GM12878 (cell line): Measurements from ENCODE around the gene CR1L. TPM values are rescaled to one million over a fixed set of nuclear protein-coding genes. Genes with fewer than 3 reads are reported as not detected.

Source experiments
- ATAC-seq: fragments of 200-7000 bp; cut with Tn5 transposase; 3 replicates; pipeline ENCODE4 v1.9.1; 2020; ENCODE audit warnings: mild to moderate bottlenecking, moderate library complexity
- BruUV-seq: library from RNA; stranded (reverse); fragments of 400-500 nt; replicated peaks from 2 replicates; lab custom pipeline; 2021; lab: Mats Ljungman, UMichigan
- CTCF ChIA-PET: fragments of 300-600 bp; sonication (Branson Sonifier 250); formaldehyde crosslinking; extraction: SDS; loops from one replicate; lab custom pipeline; 2021; ENCODE audit warnings: inconsistent platforms; lab: Yijun Ruan, JAX
- POLR2A ChIA-PET: fragments of 350-600 bp; formaldehyde crosslinking; extraction: SDS; loops from one replicate; lab custom pipeline; 2021; ENCODE audit warnings: inconsistent platforms; lab: Charles Lee
- RAD21 ChIA-PET: fragments of 300-600 bp; sonication (Branson Sonifier 250); formaldehyde crosslinking; loops from one replicate; lab custom pipeline; 2023; ENCODE audit warnings: antibody characterized with exemption; ENCODE audit not compliant: unreplicated experiment; lab: Charles Lee
- SMC1A ChIA-PET: fragments of 300-600 bp; sonication (Branson Sonifier 250); formaldehyde crosslinking; loops from one replicate; lab custom pipeline; 2023; ENCODE audit not compliant: unreplicated experiment, uncharacterized antibody; lab: Charles Lee
- DNase-seq: peaks from one replicate; pipeline ENCODE4 v3.0.0-alpha.2; 2011; ENCODE audit warnings: low read depth, low spot score
- FAIRE-seq: peaks from 3 replicates; lab custom pipeline; 2011; peaks lifted over from hg19 to GRCh38; lab: Jason Lieb, UNC
- H2AFZ ChIP-seq: 2 replicates; pipeline ENCODE4 v1.6.0; 2011; ENCODE audit warnings: low read depth, low read length, control low read depth; ENCODE audit not compliant: control insufficient read depth
- H3K27ac ChIP-seq: 2 replicates; pipeline ENCODE4 v1.5.1; 2011; ENCODE audit warnings: control low read depth; ENCODE audit not compliant: control insufficient read depth, insufficient read depth
- H3K27me3 ChIP-seq, 2 experiments: replicated peaks in 1 of 2; 2 replicates each; pipeline versions ENCODE4 v1.6.0 to v1.6.1; 2011; ENCODE audit warnings: low read length in 1 of 2; ENCODE audit not compliant: control insufficient read depth in 2 of 2, insufficient read depth in 2 of 2
- H3K36me3 ChIP-seq, 2 experiments: 2 replicates each; pipeline ENCODE4 v1.5.1; 2011; ENCODE audit warnings: low read length in 1 of 2; ENCODE audit not compliant: control insufficient read depth in 2 of 2, insufficient read depth in 2 of 2
- H3K4me1 ChIP-seq: 2 replicates; pipeline ENCODE4 v1.6.1; 2011; ENCODE audit warnings: mild to moderate bottlenecking, low read length, moderate library complexity, mixed read lengths; ENCODE audit not compliant: control insufficient read depth, insufficient read depth
- H3K4me2 ChIP-seq: 2 replicates; pipeline ENCODE4 v1.6.0; 2011; ENCODE audit warnings: control low read depth; ENCODE audit not compliant: control insufficient read depth, insufficient read depth
- H3K4me3 ChIP-seq: fragments of 200-600 bp; sonication (generic); 2 replicates; pipeline ENCODE4 v1.5.1; 2016
- H3K79me2 ChIP-seq: 2 replicates; pipeline ENCODE4 v1.6.0; 2011; ENCODE audit warnings: low read length; ENCODE audit not compliant: control insufficient read depth, insufficient read depth
- H3K9ac ChIP-seq: 2 replicates; pipeline ENCODE4 v1.8.0; 2011; ENCODE audit warnings: low read length, control low read depth, mixed read lengths; ENCODE audit not compliant: control insufficient read depth, insufficient read depth
- H3K9me3 ChIP-seq: replicated peaks from 3 replicates; pipeline ENCODE4 v1.5.1; 2011; ENCODE audit warnings: mild to moderate bottlenecking, low read length; ENCODE audit not compliant: control insufficient read depth, insufficient read depth
- H4K20me1 ChIP-seq: 2 replicates; pipeline ENCODE4 v1.6.0; 2011; ENCODE audit not compliant: control insufficient read depth, insufficient read depth
- BMI1 ChIP-seq: fragments of 450-650 bp; IDR thresholded peaks from 2 replicates; pipeline ENCODE4 v1.6.1; 2016; ENCODE audit warnings: mild to moderate bottlenecking, moderate library complexity, borderline replicate concordance
- CBX5 ChIP-seq: sonication (generic); IDR thresholded peaks from 2 replicates; pipeline ENCODE4 v1.6.1; 2016; ENCODE audit warnings: low read depth, moderate library complexity, mild to moderate bottlenecking, inconsistent platforms
- DPF2 ChIP-seq: fragments of 450-650 bp; IDR thresholded peaks from 2 replicates; pipeline ENCODE4 v1.6.1; 2017; ENCODE audit warnings: mild to moderate bottlenecking
- ESRRA ChIP-seq: IDR thresholded peaks from 2 replicates; pipeline ENCODE4 v1.6.1; 2012; ENCODE audit warnings: mild to moderate bottlenecking, low read length, improper control_type of control experiment
- FOS ChIP-seq: IDR thresholded peaks from 3 replicates; pipeline ENCODE4 v1.6.1; 2011; ENCODE audit warnings: borderline replicate concordance; ENCODE audit not compliant: insufficient read length; ENCODE audit errors: extremely low read depth
- FOXK2 ChIP-seq: fragments of 450-650 bp; IDR thresholded peaks from 2 replicates; pipeline ENCODE4 v1.6.1; 2017; ENCODE audit warnings: mild to moderate bottlenecking, moderate library complexity
- HCFC1 ChIP-seq: fragments of 150-350 bp; IDR thresholded peaks from 2 replicates; pipeline ENCODE4 v1.6.1; 2014; ENCODE audit warnings: low read length
- NFYB ChIP-seq: IDR thresholded peaks from 2 replicates; pipeline ENCODE4 v1.6.1; 2011; ENCODE audit warnings: low read depth, mild to moderate bottlenecking, low read length, improper control_type of control experiment, moderate library complexity; ENCODE audit not compliant: insufficient read depth
- PAX5 ChIP-seq: IDR thresholded peaks from 2 replicates; pipeline ENCODE4 v1.6.1; 2011; ENCODE audit warnings: low read depth, low read length, borderline replicate concordance
- PAX8 ChIP-seq: fragments of 450-650 bp; IDR thresholded peaks from 2 replicates; pipeline ENCODE4 v1.6.1; 2017; ENCODE audit warnings: mild to moderate bottlenecking, moderate library complexity
- RFX5 ChIP-seq: IDR thresholded peaks from 2 replicates; pipeline ENCODE4 v1.6.1; 2011; ENCODE audit warnings: low read depth, low read length, improper control_type of control experiment
- RUNX3 ChIP-seq: IDR thresholded peaks from 2 replicates; pipeline ENCODE4 v1.6.1; 2012; ENCODE audit warnings: low read length, inconsistent platforms
- SIN3A ChIP-seq: IDR thresholded peaks from 2 replicates; pipeline ENCODE4 v1.6.1; 2012; ENCODE audit warnings: low read depth, low read length, improper control_type of control experiment
- STAT1 ChIP-seq: fragments of 450-650 bp; conservative IDR thresholded peaks from 2 replicates; pipeline ENCODE4 v1.6.1; 2014; ENCODE audit warnings: antibody characterized with exemption, mild to moderate bottlenecking
- TBL1XR1 ChIP-seq: IDR thresholded peaks from 2 replicates; pipeline ENCODE4 v1.6.1; 2012; ENCODE audit warnings: low read depth, low read length, improper control_type of control experiment
- TCF12 ChIP-seq: IDR thresholded peaks from 2 replicates; pipeline ENCODE4 v1.6.1; 2011; ENCODE audit warnings: low read depth, mild to moderate bottlenecking, low read length
- WRNIP1 ChIP-seq: IDR thresholded peaks from 2 replicates; pipeline ENCODE4 v1.6.1; 2011; ENCODE audit warnings: low read depth, low read length, improper control_type of control experiment, borderline replicate concordance
- ZSCAN29 ChIP-seq: fragments of 450-650 bp; IDR thresholded peaks from 2 replicates; pipeline ENCODE4 v1.6.1; 2017; ENCODE audit warnings: mild to moderate bottlenecking, moderate library complexity
- WGBS: methylation state at CpG from one replicate; pipeline ENCODE4 v1.1.6; 2016; ENCODE audit warnings: low lambda C conversion rate; ENCODE audit not compliant: insufficient replicate concordance, insufficient coverage; ENCODE audit errors: missing lambda C conversion rate; 5-methylcytosine and 5-hydroxymethylcytosine counted together
- in situ Hi-C: fragments of 300-500 bp; cut with MboI; formaldehyde crosslinking; loops from 9 replicates; pipeline ENCODE4 v1.14.3; 2018; ENCODE audit warnings: mixed read lengths
- intact Hi-C: fragments of 100-400 bp; cut with micrococcal nuclease; formaldehyde crosslinking; loops from one replicate; pipeline ENCODE4 v1.14.2; 2022; ENCODE audit not compliant: unreplicated experiment
- polyA plus RNA-seq, 11 experiments: library from polyadenylated mRNA; depleted of rRNA in 4 of 11; unstranded in 6 of 11; stranded (reverse) in 5 of 11; fragments of >200 nt; fragmentation: Nextera tagmentation in 4 of 11; fragmentation: Illumina TruSeq in 1 of 11; extraction: Ambion mirVana in 4 of 11; extraction: Trizol in 1 of 11; gene quantifications; 1 replicate in 1 of 11; 2 replicates in 10 of 11; pipeline versions ENCODE4 v1.2.1 to v1.2.3, GENCODE V29; 2011 to 2016; ENCODE audit warnings: inconsistent platforms in 2 of 11, missing spikeins in 2 of 11, low read depth in 1 of 11
- total RNA-seq, 4 experiments: library from RNA; depleted of rRNA in 3 of 4; stranded (reverse); fragments of >200 nt in 3 of 4; fragmentation: Illumina TruSeq in 1 of 4; extraction: Trizol in 1 of 4; gene quantifications; 2 replicates each; pipeline versions ENCODE4 v1.2.1 to v1.2.3, GENCODE V29; 2013 to 2021
- TF ChIP-seq, protein P1 (sequence below): fragments of 450-650 bp; IDR thresholded peaks from 2 replicates; pipeline ENCODE4 v1.6.1; 2017; ENCODE audit warnings: antibody characterized with exemption, mild to moderate bottlenecking, moderate library complexity
- TF ChIP-seq, protein P2 (sequence below): IDR thresholded peaks from 2 replicates; pipeline ENCODE4 v1.6.1; 2012; ENCODE audit warnings: low read depth, low read length, improper control_type of control experiment

Gene CR1L
- total and polyA plus RNA-seq, 10 of the 15 experiments (the other 5 are each of a cell fraction or from before 2014, with no cell fraction given) = 0.11 TPM; not detected in 9

DNA sequence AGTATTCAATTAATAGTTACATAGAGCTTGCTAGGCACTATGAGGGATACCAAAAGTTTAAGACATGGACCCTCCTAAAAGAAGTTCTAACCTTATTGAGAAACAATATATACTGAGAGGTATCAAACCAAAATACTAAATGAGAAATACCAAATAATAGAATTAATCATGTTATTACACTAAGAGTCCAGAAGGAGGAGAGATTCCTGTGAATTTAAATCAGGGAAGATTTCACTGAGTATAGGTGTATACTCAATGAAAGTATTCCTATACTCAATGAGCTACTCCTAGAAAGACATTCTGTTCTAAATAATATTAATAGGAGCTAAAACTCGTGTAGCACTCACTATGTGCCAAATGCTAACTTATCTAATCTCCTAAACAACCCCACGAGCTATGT lies 9.4 kb downstream of the CR1L start:
- ChIA-PET POLR2A (no interaction called here), CTCF (interaction anchor here (0.9 kb wide), 1 partner anchor 143 kb away, joined by 4 read pairs; no protein-coding TSS in a partner anchor), SMC1A (no interaction called here), RAD21 (no interaction called here)
- H3K4me1 ChIP-seq = no peaks in the 10 kb centered on the region
- no peak overlapping the region for H2AFZ ChIP-seq
- FAIRE-seq (no peak), DNase-seq (no peak), ATAC-seq (no peak)
- no peaks in the 10 kb centered on the region for H3K79me2 ChIP-seq
- H3K4me3 ChIP-seq = no peak overlapping the region
- TF ChIP-seq DPF2 (no peak), TCF12 (no peak), RFX5 (no peak), BMI1 (no peak), FOS (no peak), WRNIP1 (no peak), STAT1 (no peak), SIN3A (no peak), PAX5 (no peak), HCFC1 (no peak), NFYB (no peak), ZSCAN29 (no peak), PAX8 (no peak), CBX5 (no peak), ESRRA (no peak), TBL1XR1 (no peak), FOXK2 (no peak), RUNX3 (no peak)
- TF ChIP-seq, protein P1, sequence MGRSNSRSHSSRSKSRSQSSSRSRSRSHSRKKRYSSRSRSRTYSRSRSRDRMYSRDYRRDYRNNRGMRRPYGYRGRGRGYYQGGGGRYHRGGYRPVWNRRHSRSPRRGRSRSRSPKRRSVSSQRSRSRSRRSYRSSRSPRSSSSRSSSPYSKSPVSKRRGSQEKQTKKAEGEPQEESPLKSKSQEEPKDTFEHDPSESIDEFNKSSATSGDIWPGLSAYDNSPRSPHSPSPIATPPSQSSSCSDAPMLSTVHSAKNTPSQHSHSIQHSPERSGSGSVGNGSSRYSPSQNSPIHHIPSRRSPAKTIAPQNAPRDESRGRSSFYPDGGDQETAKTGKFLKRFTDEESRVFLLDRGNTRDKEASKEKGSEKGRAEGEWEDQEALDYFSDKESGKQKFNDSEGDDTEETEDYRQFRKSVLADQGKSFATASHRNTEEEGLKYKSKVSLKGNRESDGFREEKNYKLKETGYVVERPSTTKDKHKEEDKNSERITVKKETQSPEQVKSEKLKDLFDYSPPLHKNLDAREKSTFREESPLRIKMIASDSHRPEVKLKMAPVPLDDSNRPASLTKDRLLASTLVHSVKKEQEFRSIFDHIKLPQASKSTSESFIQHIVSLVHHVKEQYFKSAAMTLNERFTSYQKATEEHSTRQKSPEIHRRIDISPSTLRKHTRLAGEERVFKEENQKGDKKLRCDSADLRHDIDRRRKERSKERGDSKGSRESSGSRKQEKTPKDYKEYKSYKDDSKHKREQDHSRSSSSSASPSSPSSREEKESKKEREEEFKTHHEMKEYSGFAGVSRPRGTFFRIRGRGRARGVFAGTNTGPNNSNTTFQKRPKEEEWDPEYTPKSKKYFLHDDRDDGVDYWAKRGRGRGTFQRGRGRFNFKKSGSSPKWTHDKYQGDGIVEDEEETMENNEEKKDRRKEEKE = no peak
- TF ChIP-seq, protein P2, sequence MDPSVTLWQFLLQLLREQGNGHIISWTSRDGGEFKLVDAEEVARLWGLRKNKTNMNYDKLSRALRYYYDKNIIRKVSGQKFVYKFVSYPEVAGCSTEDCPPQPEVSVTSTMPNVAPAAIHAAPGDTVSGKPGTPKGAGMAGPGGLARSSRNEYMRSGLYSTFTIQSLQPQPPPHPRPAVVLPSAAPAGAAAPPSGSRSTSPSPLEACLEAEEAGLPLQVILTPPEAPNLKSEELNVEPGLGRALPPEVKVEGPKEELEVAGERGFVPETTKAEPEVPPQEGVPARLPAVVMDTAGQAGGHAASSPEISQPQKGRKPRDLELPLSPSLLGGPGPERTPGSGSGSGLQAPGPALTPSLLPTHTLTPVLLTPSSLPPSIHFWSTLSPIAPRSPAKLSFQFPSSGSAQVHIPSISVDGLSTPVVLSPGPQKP = no peak
- no TSS peak for BruUV-seq
- no peak overlapping the region for H3K27ac ChIP-seq
- no peaks in the 10 kb centered on the region for H4K20me1 ChIP-seq
- intact Hi-C loops = no loop called here
- 29% methylated on average over 2 of the region's 2 CpGs for WGBS
- H3K36me3 ChIP-seq = no peaks in the 10 kb centered on the region
- no peaks in the 10 kb centered on the region for H3K9me3 ChIP-seq
- no peaks in the 10 kb centered on the region for H3K27me3 ChIP-seq
- H3K9ac ChIP-seq = no peak overlapping the region
- no peak overlapping the region for H3K4me2 ChIP-seq
- in situ Hi-C loops = no loop called here
